Astrocyte of the spinal cord (primary cell): ENCODE measurements around the gene LPAR2.
"Not testable (repeated sequence)": the region's sequence is repeated elsewhere in the genome, so short reads cannot be mapped to it uniquely, and the experiment has no call there.

ENCODE experiments used
- DNase-seq: peaks from one replicate; pipeline ENCODE4 v3.0.0; 2011; ENCODE audit warnings: low read depth, low spot score
- H3K4me3 ChIP-seq: 2 replicates; pipeline ENCODE4 v1.5.1; 2011; ENCODE audit warnings: low read depth, mild to moderate bottlenecking, low read length, moderate library complexity
- in situ Hi-C: cut with HindIII; loops from 2 replicates; pipeline ENCODE4 v1.10.0; 2017; ENCODE audit warnings: low sequenced_read_pairs
- TF ChIP-seq, protein P1 (sequence below): IDR thresholded peaks from 2 replicates; pipeline ENCODE4 v1.5.1; 2012; ENCODE audit warnings: low read depth, mild to moderate bottlenecking, low read length, inconsistent platforms

Gene LPAR2

GRCh38 chr19:19606021-19606420 is 22.0 kb downstream of the LPAR2 start:
- TF ChIP-seq, protein P1, sequence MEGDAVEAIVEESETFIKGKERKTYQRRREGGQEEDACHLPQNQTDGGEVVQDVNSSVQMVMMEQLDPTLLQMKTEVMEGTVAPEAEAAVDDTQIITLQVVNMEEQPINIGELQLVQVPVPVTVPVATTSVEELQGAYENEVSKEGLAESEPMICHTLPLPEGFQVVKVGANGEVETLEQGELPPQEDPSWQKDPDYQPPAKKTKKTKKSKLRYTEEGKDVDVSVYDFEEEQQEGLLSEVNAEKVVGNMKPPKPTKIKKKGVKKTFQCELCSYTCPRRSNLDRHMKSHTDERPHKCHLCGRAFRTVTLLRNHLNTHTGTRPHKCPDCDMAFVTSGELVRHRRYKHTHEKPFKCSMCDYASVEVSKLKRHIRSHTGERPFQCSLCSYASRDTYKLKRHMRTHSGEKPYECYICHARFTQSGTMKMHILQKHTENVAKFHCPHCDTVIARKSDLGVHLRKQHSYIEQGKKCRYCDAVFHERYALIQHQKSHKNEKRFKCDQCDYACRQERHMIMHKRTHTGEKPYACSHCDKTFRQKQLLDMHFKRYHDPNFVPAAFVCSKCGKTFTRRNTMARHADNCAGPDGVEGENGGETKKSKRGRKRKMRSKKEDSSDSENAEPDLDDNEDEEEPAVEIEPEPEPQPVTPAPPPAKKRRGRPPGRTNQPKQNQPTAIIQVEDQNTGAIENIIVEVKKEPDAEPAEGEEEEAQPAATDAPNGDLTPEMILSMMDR = no peak
- in situ Hi-C loops = no loop called here
- DNase-seq = no peak
- no peak overlapping the region for H3K4me3 ChIP-seq

DNA sequence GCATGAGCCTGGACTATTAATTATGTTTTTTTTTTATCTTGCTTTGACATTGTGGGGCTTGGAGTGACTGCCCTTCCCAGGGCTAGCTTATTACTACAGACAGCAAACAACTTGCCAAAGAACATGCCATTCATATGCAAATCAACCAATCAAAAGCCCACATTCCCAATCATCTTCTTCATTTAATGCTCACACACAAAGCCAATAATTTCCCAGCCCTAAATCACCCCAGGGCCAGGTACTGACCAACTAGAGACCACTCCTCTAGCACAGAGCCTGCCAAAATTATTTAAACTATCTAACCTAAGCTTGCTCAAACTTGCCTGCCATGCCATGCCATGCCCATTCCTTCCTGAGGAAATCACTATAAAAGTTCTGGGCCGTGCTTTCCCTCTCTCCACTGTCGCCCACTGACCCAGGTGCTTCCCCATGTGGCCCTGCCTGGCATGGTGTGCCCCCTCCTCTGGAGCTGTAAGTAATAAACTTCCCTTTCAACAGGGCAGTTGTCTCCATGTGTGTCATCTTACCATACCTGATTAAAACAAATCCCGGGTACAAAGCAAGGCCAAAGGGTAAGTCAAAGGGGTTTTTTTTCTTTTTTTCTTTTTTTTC is 25.2 kb downstream of the LPAR2 start:
- DNase-seq = no peak

GRCh38 chr19:19602136-19602712 is 25.8 kb downstream of the LPAR2 start:
- in situ Hi-C loops = no loop called here
- TF ChIP-seq, protein P1 = no peak
- no peak overlapping the region for H3K4me3 ChIP-seq
- no peak for DNase-seq

More for the DNA sequence above, 25.2 kb downstream of the LPAR2 start:
- H3K4me3 ChIP-seq = no peak overlapping the region
- in situ Hi-C loops = no loop called here
- TF ChIP-seq, protein P1 = no peak

DNA sequence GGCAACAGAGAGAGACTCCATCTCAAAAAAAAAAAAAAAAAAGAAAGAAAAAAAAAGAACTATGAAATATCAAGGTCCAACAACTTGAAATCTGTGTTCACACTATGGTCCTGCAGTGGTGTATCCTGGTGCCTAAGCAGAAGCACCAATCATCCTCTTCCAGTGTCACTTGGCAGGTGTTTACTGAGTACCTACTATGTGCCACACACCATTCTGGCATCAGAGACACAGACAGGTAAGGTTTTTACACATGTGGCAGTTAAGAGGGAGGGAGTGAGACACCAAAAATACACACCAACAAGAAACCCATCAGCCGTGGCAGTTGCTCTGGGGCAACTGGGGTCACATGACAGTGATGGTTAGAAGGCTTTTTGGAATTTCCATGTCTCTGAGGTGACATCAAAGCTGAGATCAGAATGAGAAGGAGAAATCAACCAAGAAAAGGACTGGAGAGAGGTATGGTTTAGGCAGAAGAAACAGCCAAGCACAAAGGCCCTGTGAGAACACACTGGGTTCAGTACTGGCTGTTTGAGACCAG is 27.2 kb downstream of the LPAR2 start:
- DNase-seq = no peak
- no peak overlapping the region for H3K4me3 ChIP-seq
- in situ Hi-C loops = no loop called here
- TF ChIP-seq, protein P1 = no peak

DNA sequence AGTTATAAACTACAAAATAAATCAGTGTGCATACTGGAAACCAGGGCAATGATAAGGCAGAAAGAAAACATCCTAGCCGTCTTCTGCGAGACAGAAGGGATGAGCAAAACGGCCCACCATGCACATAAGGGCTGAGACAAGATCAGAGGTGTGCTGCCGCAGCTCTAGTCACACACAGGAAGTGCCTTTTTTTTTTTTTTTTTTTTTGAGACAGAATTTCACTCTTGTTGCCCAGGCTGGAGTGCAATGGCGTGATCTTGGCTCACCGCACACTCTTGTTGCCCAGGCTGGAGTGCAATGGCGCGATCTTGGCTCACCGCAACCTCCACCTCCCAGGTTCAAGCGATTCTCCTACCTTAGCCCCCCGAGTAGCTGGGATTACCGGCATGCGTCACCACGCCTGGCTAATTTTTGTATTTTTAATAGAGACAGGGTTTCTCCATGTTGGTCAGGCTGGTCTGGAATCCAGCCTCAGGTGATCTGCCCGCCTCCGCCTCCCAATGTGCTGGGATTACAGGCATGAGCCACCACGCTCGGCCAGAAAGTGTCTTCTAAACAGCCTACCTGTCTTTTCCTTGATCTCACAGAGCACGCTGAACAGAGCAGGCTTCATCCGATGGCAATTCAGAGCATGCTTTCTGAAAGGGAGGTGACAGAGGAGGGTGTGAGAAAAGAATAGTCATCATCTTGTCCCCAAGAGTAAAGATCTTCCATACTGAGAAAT is 29.1 kb downstream of the LPAR2 start:
- in situ Hi-C loops, H3K4me3 ChIP-seq, DNase-seq: not testable (repeated sequence)

DNA sequence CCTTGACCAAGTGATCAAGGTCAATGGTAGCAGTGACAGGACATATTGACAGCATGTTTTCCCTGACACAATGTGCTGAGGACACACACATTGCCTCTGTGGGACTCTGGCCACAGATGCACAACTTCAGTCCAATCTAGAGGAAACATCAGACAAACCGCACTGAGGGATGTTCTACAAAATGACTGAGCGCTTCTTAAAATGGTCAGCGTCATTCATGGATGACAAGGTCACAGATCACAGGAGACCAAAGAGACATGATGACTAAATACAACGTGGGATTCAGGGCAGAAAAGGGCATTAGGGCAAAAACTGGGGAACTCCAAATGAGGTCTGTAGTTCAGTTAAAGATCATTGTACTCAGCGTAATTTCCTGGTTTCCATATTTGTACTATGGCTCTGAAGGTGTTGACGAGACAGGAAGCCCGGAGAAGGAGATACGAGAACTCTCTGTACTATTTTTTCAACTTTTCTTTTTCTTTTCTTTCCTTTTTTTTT is 30.2 kb downstream of the LPAR2 start:
- TF ChIP-seq, protein P1 = no peak
- DNase-seq = no peak
- H3K4me3 ChIP-seq = no peak overlapping the region
- in situ Hi-C loops = no loop called here
